Smooth muscle cell (in vitro differentiated cells): Measurements from ENCODE around the gene C12orf76. TPM values are rescaled to one million over a fixed set of nuclear protein-coding genes. Genes with fewer than 3 reads are reported as not detected.
"Not testable (repeated sequence)": the region's sequence is repeated elsewhere in the genome, so short reads cannot be mapped to it uniquely, and the experiment has no call there.

Source experiments
- DNase-seq: peaks from one replicate; lab custom pipeline; 2025; ENCODE audit not compliant: unreplicated experiment; lab: John Stamatoyannopoulos, UW
- H2AFZ ChIP-seq: fragments of 200-600 bp; sonication (generic); 2 replicates; pipeline ENCODE4 v1.6.0; 2016; ENCODE audit warnings: antibody characterized with exemption, low read depth, mild to moderate bottlenecking
- H3F3A ChIP-seq: fragments of 200-600 bp; sonication (generic); 2 replicates; pipeline ENCODE4 v1.6.0; 2017; ENCODE audit warnings: antibody characterized with exemption, low read depth
- H3K27ac ChIP-seq: fragments of 200-600 bp; sonication (generic); 2 replicates; pipeline ENCODE4 v1.5.1; 2016; ENCODE audit warnings: low read depth, mild to moderate bottlenecking
- H3K27me3 ChIP-seq: fragments of 200-600 bp; sonication (generic); 2 replicates; pipeline ENCODE4 v1.6.1; 2016; ENCODE audit warnings: low read depth, mild to moderate bottlenecking
- H3K36me3 ChIP-seq: fragments of 200-600 bp; sonication (generic); 2 replicates; pipeline ENCODE4 v1.5.1; 2016; ENCODE audit warnings: low read depth
- H3K4me1 ChIP-seq: fragments of 200-600 bp; sonication (generic); 2 replicates; pipeline ENCODE4 v1.5.1; 2016; ENCODE audit warnings: low read depth
- H3K4me2 ChIP-seq: fragments of 200-600 bp; sonication (generic); 2 replicates; pipeline ENCODE4 v1.6.0; 2016; ENCODE audit warnings: mild to moderate bottlenecking
- H3K4me3 ChIP-seq: fragments of 200-600 bp; sonication (generic); 2 replicates; pipeline ENCODE4 v1.5.1; 2016; ENCODE audit warnings: mild to moderate bottlenecking
- H3K79me2 ChIP-seq: fragments of 200-600 bp; sonication (generic); 2 replicates; pipeline ENCODE4 v1.6.0; 2016; ENCODE audit warnings: low read depth, mild to moderate bottlenecking
- H3K9ac ChIP-seq: fragments of 200-600 bp; sonication (generic); 2 replicates; pipeline ENCODE4 v1.6.0; 2016; ENCODE audit warnings: low read depth
- H3K9me3 ChIP-seq: fragments of 200-600 bp; sonication (generic); replicated peaks from 2 replicates; pipeline ENCODE4 v1.5.1; 2016; ENCODE audit warnings: low read depth
- H4K20me1 ChIP-seq: fragments of 200-600 bp; sonication (generic); 2 replicates; pipeline ENCODE4 v1.6.0; 2016; ENCODE audit warnings: low read depth
- CTCF ChIP-seq: fragments of 200-600 bp; sonication (generic); IDR thresholded peaks from 2 replicates; pipeline ENCODE4 v1.5.1; 2017; ENCODE audit warnings: borderline replicate concordance, mild to moderate bottlenecking, antibody characterized with exemption; ENCODE audit not compliant: insufficient read depth, poor library complexity, severe bottlenecking
- WGBS: methylation state at CpG from one replicate; pipeline ENCODE4 v1.1.7; 2016; ENCODE audit warnings: low lambda C conversion rate; 5-methylcytosine and 5-hydroxymethylcytosine counted together
- polyA plus RNA-seq: library from polyadenylated mRNA; unstranded; fragments of >200 nt; fragmentation: Nextera tagmentation; extraction: Ambion mirVana; gene quantifications from 2 replicates; pipeline ENCODE4 v1.2.1, GENCODE V29; 2016
- total RNA-seq: library from RNA; depleted of rRNA; stranded (reverse); fragments of >200 nt; gene quantifications from 2 replicates; pipeline ENCODE4 v1.2.3, GENCODE V29; 2014

Gene C12orf76
- total and polyA plus RNA-seq, 2 experiments from 2014 or later: 10.0 to 12.0 TPM

GRCh38 chr12:110075880-110076279, 27.6 kb upstream of the C12orf76 start:
- Histone ChIP-seq H2AFZ (no peak overlapping the region), H3F3A (no peaks in the 10 kb centered on the region), H3K27ac (no peak overlapping the region), H3K36me3 (no peaks in the 10 kb centered on the region), H3K4me1 (no peaks in the 10 kb centered on the region), H3K4me3 (no peak overlapping the region), H4K20me1 (no peaks in the 10 kb centered on the region), H3K79me2 (no peaks in the 10 kb centered on the region), H3K9ac (no peak overlapping the region), H3K4me2 (no peak overlapping the region), H3K27me3 (no peaks in the 10 kb centered on the region), H3K9me3 (no peaks in the 10 kb centered on the region)
- no peak for DNase-seq
- TF ChIP-seq CTCF: no peak
- 96% methylated on average over 1 of the region's 1 CpG for WGBS

GRCh38 chr12:110074089-110074488, 25.8 kb upstream of the C12orf76 start:
- Histone ChIP-seq H3K79me2 (no peaks in the 10 kb centered on the region), H3K4me1 (no peaks in the 10 kb centered on the region), H3K36me3 (no peaks in the 10 kb centered on the region), H2AFZ (no peak overlapping the region), H3K4me2 (no peak overlapping the region), H3K27ac (no peak overlapping the region), H3K4me3 (no peak overlapping the region), H3K9ac (no peak overlapping the region), H3F3A (no peaks in the 10 kb centered on the region), H3K27me3 (no peaks in the 10 kb centered on the region), H4K20me1 (no peaks in the 10 kb centered on the region), H3K9me3 (no peaks in the 10 kb centered on the region)
- TF ChIP-seq CTCF: no peak
- no peak for DNase-seq
- WGBS: 86% methylated on average over 5 of the region's 5 CpGs

GRCh38 chr12:110073049-110073831, 24.9 kb upstream of the C12orf76 start:
- no peaks in the 10 kb centered on the region for H3K27me3 ChIP-seq
- H3K9me3 ChIP-seq: no peaks in the 10 kb centered on the region
- no peaks in the 10 kb centered on the region for H3K4me1 ChIP-seq
- no peak overlapping the region for H3K4me3 ChIP-seq
- H3K4me2 ChIP-seq: no peak overlapping the region
- H3K36me3 ChIP-seq: no peaks in the 10 kb centered on the region
- no peak for TF ChIP-seq CTCF
- DNase-seq: no peak
- 81% methylated on average over 19 of the region's 19 CpGs for WGBS
- H3K79me2 ChIP-seq: no peaks in the 10 kb centered on the region
- no peaks in the 10 kb centered on the region for H3F3A ChIP-seq
- H4K20me1 ChIP-seq: no peaks in the 10 kb centered on the region
- H2AFZ ChIP-seq: no peak overlapping the region
- H3K27ac ChIP-seq: no peak overlapping the region
- H3K9ac ChIP-seq: no peak overlapping the region

- H4K20me1 ChIP-seq, H3K9me3 ChIP-seq, H3K27me3 ChIP-seq, H3K27ac ChIP-seq, H2AFZ ChIP-seq, H3F3A ChIP-seq, H3K4me2 ChIP-seq, H3K9ac ChIP-seq, DNase-seq, H3K4me3 ChIP-seq, H3K79me2 ChIP-seq, H3K4me1 ChIP-seq, H3K36me3 ChIP-seq: not testable (repeated sequence)
- 91% methylated on average over 8 of the region's 9 CpGs for WGBS
Measured at GRCh38 chr12:110072636-110073035, 24.3 kb upstream of the C12orf76 start.
